NAMALWA (cell line): ENCODE data around the gene LDAH.
A peak's percentile ranks its signal among the peaks of the same experiment; 100 is the strongest.

Experiments used
- DNase-seq: peaks from one replicate; pipeline ENCODE4 v3.0.0-alpha.2; 2015; ENCODE audit warnings: low spot score

LDAH gene

DNA sequence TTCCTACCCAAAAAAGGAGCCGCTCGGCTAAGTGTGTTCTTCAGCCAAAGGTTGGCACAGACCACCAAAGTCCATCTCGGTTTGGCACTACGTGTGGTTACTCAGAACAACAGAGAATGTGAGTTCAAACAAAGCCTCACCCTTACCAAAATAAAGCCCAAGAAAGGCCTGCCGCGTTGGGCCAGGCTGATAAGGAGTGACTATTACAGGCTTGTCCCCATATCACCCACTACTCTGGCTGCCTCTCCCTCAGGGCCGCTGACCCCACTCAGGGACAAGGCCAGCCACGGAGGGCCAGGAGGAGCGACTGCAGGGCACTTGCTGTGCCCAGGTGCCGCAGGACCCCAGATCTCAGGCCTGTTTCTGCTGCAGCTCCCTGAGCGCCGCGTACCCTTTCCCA, 185.8 kb downstream of the LDAH start:
- DNase-seq, result no peak

DNA sequence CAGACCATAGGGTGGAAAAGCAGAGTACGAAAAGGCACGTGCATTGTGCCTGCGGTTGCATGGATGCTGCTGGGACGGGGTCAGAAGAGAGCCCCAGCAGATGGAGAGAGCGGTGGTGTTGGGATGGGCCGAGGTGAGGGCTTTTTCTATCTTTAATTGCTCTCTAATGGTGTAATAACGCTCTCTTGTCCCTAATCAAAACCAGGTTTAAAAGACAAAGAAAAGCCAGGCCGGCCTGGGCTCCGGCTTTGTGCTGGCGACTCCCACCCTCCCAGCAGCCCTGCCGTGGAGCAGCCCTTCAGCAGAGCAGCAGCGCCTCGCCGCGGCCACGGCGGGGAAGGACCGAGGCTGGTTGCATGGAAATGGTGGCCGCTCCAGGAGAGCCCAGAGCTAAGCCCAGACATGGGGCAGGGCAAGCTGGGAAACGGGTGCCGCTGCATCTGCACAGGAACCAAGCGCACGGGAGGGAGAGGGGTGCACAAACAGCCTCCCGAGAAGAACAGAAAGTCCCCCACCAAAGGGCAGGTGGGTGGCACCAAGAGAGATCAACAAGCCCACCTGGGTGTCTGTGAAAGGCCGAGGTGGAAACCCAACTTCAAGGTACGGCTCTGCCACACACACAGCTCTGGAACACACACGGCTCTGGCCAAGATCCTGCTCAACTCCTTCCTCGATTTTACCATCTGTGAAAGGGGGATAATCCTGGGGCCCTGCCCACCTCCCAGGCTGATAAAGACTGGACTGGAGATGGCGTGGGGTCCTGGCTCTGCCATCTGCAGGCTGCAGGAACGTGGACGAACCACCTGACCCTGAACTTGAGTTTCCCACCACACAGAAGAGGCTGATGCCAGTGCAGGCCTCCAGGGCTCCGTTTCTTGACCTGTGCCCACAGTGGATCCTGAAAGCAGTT, 187.0 kb downstream of the LDAH start:
- DNase-seq, result peak; percentile 72

DNA sequence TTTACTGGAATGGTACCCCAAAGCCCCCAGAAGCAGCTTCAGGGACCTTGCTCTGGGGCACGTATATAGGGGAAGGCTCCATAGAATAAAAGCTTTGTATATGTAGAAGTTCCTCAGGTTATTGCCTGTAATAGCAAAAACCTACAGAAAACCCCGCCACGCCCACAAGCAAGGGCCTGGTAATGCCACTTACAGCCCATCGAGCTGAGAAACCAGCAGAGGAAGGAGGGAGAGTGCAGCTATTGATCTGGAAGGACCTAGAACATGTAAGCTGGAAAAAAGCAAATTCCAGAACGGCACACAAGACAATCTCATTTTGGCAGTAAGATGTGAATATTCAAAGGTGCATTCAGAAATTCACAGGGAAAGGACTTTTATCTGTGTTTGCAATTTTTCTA, 187.8 kb downstream of the LDAH start:
- DNase-seq, result no peak

DNA sequence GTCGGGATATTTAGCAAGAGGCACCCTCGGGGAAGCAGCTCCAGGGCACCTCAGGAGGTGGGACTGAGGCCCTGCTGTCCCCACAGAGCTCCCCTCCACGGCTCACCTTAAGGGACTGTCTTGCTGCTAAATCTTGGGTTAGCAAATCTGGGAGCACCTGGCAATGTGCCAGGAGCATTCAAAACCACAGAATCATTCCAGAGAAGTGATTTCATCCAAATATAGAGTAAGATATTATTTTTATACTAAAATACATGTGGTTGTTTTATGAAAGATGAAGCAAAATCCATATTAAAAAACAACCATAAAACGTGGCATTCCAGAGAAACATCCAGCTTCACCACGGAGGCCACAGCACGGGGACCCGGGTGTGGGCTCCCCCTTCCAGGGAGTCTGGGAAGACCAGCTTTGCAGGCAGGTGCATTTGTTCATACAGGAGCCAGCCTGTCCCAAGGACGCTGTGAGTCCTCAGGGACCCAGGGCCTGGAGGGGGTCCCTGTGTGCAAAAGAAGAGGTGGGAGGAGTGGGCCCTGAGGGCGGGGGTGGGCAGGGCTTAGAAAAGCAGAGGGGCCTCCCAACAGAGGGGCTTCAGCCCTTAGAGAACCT, 188.3 kb downstream of the LDAH start:
- no peak for DNase-seq
